ENCODE data around the gene BORCS6.
"Not testable (repeated sequence)": the region's sequence is repeated elsewhere in the genome, so short reads cannot be mapped to it uniquely, and the experiment has no call there.

The BORCS6 gene

DNA sequence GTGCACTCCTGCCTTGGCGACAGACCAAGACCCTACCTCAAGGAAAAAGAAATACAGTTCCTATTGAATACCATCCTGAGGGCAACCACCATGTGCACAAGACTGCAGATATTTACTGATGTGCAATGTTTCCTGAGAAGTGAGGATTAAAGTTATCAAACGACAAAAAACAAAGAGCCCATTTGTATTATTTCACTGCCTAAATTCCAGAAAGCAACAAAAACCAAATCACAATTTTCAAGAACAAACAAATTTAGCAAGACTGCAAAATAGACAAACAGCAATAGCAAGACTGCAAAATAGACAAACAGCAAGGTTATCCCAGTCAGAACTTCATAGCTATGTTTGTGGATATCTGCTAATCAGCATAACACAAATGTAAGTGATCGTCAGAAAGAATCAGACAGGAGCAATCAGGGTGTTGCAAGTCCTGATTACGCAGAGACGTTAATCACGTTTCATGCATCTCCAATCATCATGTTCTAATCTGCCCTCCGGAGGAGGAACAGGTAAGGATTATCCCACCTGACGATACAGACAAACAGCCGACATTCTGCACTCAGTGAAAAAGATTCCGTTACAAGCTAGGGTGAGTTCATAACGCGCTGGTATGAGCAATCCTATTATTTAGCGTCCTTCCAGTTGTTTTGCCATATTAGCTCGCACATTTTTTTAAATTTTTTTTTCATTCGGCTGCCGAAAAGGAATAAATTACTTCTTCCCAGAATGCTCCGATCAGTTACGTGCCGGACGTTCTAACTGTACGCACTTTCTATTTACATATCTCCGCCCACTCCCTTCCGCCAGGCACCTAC lies 16.7 kb downstream of the BORCS6 start:
- peak; percentile 92 for FAIRE-seq

DNA sequence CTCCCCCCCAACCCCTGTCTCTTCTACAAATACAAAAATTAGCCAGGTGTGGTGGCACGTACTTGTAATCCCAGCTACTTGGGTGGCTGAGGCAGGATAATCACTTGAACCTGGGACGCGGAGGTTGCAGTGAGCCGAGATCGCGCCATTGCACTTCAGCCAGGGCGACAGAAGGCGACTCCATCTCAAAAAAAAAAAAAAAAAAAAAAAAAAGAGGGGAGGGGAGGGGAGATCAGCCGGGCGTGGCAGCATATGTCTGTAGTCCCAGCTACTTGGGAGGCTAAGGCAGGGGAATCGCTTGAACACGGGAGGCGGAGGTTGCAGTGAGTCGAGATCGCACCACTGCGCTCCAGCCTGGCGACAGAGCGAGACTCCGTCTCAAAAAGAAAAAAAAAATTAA lies 19.8 kb downstream of the BORCS6 start:
- FAIRE-seq: not testable (repeated sequence)

DNA sequence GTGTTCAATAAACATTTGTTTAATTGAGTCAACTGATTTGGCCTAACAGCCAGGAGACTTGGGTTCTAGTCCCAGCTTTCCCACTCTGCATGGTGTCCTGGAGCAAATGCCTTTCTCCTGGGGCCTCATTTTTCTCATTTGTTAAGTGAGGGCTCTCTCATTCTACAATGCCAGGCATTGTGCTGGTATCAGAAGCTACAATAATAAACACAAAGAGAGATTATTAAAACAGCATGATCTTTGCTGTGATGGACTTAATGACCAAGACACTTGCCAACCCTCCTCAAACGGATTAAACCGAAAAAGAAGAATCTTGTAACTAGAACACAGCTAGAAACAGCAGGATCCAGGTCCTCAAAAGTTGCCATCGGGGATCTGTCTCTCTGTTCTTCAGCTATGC lies 22.5 kb downstream of the BORCS6 start:
- FAIRE-seq: no peak

DNA sequence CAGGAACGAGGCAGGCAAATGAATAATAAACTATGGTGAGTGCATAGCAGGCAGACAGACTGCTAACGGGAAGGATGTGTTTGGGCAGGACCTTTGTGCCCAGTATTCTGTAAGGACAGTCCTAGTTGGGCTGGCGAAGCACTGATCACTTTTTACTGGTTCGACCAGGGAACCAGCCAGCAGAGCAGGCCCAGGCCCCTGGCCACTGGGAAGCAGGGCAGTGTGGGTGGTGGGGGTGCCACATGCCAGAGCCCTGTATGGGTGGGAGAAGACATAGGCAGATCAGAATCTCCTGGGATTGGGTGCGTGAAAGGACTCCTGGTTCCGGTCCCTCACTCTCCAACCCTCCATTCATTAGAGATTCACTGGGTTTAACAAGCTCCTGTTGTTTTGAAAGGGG lies 23.2 kb downstream of the BORCS6 start:
- FAIRE-seq: no peak

DNA sequence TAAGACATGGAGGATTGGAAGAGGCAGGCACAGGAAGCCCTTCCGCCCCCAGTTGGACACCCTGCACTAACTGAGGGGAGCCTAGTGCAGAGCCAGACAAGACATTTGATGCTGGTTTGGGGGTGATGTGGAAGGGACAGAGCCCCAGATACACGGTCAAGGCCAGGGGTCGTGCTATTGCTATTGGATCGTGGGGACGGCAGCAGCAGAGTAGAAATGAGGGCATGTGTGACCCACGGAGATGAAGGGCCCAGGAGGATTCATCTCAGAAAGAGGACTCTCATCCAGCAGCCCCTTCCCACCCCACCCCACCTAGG lies 25.2 kb downstream of the BORCS6 start:
- no peak for FAIRE-seq

DNA sequence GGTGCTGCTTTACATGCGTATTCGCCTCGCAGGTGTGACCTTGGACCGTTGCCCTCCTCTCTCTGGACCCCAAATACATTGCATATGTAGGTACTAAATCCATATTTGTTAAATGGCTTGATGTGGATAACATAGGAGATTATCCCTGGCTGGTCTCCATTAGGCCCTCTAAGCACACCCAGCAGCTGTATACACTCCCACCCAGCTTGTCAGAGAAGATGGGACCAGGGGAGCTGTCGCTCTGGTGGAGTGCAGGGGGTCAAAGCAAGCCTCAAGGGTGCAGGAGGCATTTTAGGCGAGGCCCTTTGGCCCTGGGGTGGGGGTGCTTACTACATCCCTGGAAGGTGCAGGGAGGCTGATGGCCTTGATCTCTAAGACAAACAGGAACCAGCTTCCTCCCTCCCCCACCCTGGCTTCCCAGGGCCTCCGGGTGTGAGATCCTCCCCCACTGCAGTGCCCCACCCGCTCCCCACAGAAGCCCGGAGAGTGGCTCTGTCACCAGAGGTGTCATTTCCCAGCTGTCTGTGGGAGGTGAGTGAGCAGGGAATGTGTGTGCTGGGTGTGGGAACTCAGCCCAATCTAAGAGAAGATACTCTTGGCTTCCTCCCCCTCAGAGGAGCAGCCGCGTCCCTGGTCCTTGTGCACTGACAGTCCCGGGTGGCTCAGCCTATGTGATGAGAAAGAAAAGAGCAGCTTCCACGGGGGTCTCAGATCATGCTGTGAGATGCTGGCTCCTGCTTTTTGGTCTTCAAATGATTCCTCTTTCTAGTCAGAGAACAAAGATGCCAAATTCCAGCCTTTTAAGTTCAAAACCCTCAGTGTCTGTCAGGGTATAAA lies 25.8 kb downstream of the BORCS6 start:
- no peak for FAIRE-seq

DNA sequence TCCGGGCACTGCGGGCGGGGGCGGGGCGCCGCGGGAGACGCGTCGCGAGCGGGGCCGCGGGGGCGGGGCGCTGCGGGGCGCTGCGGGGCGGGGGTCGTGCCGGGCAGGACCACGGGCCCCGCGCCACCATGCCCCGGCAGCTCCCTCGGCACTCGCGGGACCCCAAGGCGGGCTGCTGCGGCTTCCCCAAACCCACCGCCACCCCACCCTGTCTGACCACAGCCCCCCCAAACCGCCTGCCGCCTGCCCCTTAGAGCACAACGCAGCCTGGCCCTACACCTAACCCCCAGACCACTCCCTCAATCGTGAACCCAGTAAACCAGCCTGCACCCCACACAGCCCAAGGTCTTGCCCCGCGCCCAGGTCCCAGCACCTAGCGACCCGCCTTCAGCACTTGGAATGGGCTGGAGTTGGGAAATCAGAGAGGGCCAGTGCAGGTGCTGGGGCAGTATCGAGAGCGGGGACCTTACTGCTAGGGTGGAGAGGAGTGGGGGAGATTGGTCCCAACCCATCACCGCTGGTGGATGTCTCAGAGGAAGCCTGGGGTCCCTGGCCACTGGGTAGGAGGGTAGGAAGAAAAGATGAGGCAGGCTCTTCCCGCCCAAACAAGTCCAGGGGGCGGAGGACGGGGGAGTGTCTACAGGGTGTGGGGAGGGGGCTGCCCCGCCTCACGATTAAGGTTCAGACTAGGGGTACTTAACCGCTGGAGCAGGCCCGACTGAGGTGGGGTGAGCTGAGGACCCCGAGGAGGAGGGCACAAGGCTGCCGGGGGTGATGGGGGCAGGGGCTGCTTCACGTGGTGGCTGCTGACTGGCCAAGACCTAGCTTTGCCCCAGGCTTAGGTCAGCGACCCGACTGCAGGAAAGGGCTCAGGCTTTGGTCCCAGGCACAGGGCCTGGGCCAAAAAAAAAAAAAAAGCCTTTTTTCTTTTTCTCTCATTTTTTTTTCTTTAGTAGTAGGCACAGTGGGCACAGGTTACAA lies 26.7 kb downstream of the BORCS6 start:
- FAIRE-seq: no peak

DNA sequence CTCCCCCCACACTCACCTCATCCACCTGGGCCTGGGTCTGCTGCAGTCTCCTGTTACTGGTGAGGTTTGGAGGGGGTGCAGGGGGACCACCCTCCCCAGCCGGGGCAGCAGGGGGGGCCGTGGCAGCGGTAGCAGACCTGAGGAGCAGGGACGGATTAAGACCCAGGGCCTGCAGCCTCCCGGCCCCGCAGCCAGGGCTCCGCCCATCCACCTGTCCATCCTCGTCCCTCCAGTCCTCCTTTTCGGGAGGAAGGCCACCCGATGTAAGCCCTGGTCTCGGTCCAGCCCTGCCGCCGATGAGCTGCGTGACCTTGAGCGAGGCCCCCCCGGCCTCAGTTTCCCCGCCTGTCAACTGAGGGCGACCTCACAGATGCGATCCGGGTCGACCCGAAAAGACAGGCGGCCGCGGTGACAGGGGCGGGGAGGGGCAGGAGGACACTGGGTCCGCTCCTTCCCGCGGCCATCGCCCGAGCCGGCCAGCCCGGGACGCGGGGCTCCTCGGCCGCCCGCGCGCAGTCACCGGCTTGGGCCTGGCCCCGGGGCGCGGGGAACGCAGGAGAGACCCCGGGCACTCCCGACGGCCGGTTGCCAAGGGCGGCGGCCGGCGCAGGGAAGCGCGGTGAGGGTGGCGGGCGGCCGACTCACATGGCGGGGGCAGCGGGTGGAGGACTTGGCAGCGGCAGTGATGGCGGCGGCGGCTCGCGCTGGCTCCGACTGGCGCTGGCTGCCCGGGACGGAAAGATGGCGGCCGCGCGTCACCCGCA lies 27.6 kb downstream of the BORCS6 start, which contains the start of gene VAMP2:
TSS of gene VAMP2 (minus strand) at position 716 of the 764 bp plus-strand sequence. CDS start at position 647, 69 bp downstream.
- no peak for FAIRE-seq

DNA sequence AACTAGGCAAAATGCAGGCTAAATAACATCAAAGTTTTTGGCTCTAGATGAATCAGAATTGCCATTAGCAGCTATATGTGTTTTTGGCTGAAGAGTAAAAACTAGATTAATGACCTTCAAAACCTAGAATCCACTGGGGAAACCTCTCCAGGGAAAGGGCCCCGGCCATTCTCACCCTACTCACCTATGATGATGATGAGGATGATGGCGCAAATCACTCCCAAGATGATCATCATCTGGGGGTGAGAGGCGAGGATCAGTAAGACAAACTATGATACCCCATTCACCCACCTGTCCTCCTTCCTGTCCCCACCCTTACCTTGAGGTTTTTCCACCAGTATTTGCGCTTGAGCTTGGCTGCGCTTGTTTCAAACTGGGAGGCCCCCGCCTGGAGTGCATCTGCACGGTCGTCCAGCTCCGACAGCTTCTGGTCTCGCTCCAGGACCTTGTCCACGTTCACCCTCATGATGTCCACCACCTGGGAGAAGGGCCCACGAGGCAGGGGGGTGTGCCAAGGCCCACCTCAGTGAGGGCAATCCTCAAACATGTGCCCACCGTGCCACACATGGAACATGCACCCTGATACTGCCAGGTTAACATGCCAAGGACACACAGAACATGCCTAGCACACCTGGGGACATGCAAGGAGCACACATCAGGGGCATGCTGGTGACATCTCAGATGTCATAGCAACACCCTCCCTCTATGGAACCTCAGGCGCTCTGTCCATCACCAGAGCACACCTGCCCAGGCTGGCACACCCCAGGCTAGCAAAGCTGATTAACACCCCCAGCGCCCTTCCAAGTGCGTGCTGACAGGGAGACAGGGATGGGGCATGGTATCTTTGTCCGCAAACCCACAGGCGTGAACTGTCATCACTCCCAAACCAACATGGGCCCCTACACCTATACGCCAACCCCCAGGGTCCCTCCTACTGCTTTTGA lies 28.4 kb downstream of the BORCS6 start:
- FAIRE-seq: no peak

DNA sequence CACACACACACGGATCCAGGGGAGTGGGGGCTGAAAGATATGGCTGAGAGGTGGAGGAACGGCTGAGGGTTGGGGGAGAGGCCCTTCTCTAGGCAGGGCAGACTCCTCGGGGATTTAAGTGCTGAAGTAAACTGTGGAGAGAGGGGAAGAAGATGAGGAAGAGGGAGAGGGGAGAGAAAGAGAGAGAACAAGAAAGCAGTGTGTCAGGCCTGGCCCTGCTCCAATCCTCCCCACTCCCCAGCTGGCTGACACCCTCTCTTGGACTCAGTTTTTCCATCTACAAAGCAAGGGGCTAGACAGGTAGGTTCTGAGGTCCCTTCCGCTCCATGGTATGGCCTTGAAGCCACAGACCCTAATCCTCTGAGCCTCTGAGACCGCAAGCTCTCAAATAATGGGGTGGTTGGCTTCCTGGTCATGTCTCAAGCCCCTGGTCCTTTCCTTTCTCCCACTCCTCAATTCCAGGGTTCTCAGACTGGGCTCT lies 29.2 kb downstream of the BORCS6 start:
- FAIRE-seq: no peak

DNA sequence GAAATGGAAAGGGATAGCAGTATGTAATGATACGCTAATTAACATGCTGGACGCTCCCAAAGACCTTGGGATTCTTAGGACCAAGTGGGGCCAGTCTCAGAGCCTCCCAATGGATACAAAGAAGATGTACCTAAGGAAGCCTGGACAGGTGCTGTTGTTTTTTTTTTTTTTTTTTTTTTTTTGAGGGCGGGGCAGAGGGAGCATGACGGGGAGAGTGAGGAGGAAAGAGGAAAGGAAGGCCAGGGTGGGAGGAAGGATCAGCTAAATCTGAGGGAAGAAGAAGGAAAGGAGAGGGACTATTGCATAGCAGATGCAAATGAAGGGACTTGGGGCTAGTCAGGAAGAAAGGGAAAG lies 29.8 kb downstream of the BORCS6 start:
- no peak for FAIRE-seq

DNA sequence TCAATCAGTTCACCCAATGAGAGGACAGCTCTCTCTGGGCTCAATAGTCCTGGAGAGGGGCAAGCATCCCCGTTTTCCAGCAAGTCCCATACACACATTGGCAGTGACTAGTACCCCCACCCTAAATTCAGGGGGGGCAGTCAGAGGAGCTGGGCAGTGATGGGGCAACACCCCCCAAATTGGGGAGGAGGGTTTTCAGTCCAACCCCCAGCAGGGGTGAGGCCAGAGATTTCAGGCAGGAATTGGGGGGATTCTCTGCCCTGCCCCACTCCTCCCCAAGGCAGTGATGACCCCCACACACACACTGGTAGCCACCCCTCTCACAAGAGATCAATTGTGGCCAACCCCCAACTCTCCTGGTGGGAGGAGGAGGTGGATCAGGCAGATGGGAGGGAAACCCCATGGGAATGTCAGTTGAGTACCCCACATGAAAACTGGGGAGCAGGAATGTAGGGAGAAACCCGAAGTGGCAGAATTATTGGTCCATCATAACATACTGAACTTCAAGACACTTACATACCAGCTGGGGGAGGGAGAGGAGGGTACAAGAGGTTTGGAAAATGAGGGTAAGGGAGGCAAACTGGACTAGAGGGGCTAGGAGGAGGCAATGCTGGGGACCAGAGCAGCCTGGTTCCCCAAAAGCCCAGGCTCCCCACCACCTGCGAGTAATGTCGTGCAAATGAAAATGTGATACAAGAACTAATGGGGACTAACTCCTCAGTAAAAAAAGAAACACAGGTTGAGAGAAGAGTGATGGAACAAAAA lies 30.3 kb downstream of the BORCS6 start:
- FAIRE-seq: no peak

DNA sequence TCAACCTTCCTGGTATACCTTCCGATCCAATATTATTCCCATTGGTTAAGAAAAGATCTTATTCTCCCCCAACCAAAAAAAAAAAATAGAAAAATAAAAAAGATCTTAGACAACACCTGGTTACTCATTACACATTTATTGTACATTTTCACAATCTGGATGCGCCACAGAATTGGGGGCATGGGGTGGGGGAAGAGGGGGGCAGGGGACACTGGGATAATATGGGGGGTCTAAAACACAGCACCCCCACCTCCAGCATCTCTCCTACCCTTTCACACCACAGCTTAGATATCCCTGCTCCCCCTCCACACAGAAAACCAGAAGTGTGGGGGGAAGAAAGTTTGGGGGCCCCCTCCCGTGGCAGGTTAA lies 31.0 kb downstream of the BORCS6 start:
- FAIRE-seq: no peak

DNA sequence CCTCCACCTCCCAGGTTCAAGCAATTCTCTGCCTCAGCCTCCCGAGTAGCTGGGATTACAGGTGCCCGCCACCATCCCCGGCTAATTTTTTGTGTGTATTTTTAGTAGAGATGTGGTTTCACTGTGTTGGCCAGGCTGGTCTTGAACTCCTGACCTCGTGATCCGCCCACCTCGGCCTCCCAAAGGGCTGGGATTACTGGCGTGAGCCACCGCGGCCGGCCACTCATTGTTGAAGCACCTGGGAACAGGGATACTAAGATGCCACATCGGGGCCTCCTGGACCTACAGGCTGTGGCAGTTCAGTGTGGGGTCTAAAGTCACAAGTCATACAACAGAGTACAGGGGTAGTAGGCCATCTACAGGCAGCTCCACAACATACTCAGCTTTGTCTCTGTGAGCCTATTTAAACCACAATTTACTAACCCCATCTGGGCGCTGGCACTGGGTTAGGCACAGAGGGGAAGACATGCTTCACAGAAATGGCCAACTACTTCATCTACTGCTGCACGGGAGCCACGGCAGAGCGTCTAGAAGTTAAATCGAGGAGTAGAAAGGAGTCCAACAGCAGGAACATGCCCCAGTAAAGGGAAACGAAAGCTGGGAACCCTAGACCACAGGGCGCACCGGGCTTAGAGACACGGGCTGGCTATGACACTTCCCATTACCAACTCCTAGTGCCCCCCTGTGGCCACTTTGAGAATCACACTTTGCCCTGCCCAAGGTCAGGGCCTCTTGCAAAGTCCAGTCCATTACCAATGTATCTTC lies 31.5 kb downstream of the BORCS6 start:
- FAIRE-seq: no peak

DNA sequence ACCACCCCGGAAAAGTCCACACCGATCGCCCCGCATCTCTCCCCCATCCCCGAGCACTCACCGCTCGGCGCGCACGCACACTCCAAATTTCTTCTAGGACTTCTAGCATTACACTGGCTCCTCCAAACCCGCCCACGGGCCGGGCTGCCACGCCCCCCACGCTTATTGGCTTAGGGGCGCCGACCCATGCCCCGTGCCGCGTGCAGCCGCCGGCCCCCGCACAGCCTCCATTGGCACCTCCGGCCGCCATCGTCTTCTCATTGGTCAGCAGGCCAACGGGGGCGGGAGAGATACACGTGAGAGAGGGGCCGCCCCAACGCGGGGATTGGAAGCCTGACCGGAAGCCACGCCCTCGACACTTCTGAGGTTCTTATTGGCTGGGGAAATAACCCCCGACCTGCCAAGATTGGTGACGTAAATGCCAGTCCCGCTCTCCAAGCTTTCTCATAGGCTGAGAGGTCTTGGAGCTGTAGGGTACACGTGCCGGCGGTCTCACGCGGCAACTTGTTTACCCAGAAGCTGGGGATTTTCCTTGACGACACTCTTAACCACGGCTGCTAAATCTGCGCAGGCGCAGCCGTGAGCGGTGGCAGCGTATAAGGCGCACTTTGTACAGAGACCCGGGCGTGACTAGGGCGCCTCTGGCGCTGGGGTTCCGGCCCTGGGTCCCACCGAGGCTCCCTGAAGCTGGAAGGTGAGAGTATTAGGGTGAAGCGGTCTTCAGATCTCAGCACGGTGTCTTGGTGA lies 33.6 kb downstream of the BORCS6 start:
- peak; percentile 100 for FAIRE-seq

DNA sequence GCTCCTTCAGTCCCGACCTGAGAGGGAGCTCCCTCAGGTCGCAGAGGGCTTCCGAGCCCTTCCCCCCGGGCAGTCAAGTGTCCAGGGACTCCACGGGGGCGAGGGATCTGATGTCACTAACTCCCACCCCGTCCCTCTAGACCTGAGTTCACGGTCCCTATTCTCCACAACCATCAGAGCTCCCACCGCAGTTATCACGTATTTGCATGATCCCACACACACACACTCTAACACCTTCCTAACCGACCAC lies 34.1 kb downstream of the BORCS6 start:
- FAIRE-seq: no peak

DNA sequence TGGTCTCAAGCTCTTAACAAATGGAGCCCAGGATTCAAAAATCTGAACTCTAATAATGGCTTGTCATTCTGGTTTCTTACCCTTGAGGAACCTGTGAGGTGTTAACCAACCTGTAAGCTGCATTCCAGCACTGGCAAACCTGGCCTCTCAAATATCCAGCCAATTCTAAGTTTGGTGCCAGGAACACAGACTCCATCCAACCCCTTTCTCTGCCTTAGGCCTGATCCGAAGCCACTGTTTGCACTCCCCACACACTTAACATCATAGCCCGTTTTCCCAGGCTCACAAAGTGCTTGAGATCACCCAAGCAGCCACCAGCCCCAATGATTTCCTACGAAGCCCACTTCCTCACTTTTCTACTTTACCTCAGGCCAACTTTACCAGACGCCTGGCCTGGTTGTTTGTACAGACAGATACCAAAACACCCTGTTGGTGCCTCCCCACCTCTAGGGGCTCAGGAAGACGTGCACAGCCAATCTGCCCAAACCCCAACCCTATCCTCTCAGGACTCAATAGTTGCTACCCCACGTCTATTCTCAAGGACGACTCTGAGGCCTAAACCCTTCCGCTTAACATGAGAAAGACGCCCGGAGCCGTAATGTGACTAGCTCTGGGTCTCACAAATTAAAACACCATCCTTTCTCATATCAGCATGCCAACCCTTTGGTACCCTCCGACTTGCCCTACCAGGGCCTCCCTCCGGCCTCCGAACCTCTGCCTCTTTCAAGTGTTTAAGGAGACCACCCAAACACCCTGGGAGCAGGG lies 34.6 kb downstream of the BORCS6 start:
- no peak for FAIRE-seq

DNA sequence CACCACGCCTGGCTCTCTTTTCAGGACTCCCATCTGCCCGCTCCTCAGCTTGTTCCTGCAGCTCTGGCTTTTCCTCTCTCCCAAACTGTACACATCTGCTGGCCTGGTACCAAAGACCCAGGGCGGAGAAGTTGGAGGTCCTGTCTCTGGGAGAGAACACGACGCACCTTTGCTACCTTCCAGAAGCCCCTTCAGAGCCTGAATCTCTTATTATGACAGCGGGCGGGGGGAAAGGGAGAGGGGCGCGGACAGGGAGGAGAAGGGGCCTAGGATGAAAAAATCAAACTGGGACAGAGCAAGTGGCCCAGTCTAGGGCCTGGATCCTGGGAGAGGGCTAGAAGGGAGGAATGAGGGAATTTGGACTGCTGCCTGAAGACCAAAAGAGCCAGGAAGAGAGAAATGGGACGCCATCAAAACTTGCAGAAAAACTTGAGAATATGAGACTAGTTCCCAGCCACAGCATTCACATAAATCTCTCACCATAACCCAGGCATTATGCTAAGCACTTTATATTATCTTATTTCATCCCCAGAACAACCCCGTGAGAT lies 35.3 kb downstream of the BORCS6 start:
- no peak for FAIRE-seq
